ENCODE data around the gene CCDC121. TPM values are rescaled to one million over a fixed set of nuclear protein-coding genes. Genes with fewer than 3 reads are reported as not detected.

CCDC121 gene
- total RNA-seq, 1 donor = 1.1 TPM

DNA sequence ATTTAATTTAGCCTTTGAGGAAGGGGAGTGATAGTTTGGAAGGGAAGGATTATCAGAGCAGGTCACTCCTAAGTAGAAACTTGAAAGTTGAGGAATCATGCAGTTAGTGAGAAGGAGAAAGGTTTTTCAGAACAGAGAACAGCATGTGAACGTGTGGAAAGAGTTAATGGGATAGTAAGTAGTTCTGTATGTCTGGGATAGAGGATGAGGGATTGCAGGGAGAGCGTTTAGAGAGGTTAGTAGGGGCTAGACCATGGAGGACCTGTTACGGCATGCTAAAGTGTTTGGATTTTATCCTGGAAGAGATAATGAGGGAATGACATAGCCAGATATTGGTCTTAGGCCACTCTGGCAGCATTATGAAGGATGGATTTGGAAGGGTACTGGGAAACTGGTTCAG lies 44.2 kb downstream of the CCDC121 start:
- H3K79me2 ChIP-seq (ENCODE audit: insufficient read depth, low read length) = peaks cover 65% of the 10 kb centered on the region
- peaks cover 26% of the 10 kb centered on the region for H4K20me1 ChIP-seq (ENCODE audit: insufficient read depth, low read length)
- H3K4me1 ChIP-seq (ENCODE audit: insufficient read depth, low read length) = peaks cover 32% of the 10 kb centered on the region
- H3K36me3 ChIP-seq (ENCODE audit: insufficient read depth, low read length) = no peaks in the 10 kb centered on the region
- H3K4me2 ChIP-seq (ENCODE audit: insufficient read depth, low read length) = peak overlapping the region; percentile 86
- no peaks in the 10 kb centered on the region for H3K9me3 ChIP-seq (ENCODE audit: low read depth, low read length)
- no peak overlapping the region for H3K27ac ChIP-seq (ENCODE audit: low read depth, low read length)
- DNase-seq (ENCODE audit: insufficient read length, low spot score, missing footprints) = no peak
- no peak overlapping the region for H2AFZ ChIP-seq (ENCODE audit: low read length)
- no peaks in the 10 kb centered on the region for H3K27me3 ChIP-seq (ENCODE audit: insufficient read depth, low read length)
- H3K4me3 ChIP-seq (ENCODE audit: insufficient read depth, low read length) = peak overlapping the region; percentile 80
- TF ChIP-seq, protein P1, sequence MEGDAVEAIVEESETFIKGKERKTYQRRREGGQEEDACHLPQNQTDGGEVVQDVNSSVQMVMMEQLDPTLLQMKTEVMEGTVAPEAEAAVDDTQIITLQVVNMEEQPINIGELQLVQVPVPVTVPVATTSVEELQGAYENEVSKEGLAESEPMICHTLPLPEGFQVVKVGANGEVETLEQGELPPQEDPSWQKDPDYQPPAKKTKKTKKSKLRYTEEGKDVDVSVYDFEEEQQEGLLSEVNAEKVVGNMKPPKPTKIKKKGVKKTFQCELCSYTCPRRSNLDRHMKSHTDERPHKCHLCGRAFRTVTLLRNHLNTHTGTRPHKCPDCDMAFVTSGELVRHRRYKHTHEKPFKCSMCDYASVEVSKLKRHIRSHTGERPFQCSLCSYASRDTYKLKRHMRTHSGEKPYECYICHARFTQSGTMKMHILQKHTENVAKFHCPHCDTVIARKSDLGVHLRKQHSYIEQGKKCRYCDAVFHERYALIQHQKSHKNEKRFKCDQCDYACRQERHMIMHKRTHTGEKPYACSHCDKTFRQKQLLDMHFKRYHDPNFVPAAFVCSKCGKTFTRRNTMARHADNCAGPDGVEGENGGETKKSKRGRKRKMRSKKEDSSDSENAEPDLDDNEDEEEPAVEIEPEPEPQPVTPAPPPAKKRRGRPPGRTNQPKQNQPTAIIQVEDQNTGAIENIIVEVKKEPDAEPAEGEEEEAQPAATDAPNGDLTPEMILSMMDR (IDR thresholded peaks at IDR 0.05; ENCODE audit: extremely low read depth, low read depth, low read length) = no peak

DNA sequence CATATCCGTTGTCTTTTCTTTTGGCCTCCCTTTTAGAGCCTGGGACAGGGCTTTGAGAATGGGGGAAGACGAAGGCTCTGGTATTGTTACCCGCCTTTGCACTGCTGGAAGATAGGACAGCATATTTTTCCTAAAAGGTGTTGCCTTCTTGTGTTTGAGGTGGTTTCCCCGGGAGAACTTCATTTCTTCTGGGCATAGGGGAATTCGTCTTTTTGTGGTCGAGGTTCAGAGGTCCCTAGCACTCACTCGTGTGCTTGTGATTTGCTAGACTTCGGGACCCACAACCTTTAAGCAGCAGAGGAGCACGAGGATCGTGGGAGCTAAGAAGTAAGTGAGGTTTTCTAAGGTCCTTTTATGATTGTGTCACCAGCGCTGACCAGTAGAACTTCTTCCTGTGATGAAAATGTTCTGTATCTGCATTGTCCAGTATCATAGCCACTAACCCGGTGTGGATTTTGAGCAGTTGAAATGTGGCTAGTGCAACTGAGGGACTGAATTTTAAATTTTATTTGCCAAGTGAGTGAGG lies 45.4 kb downstream of the CCDC121 start:
- no peak for DNase-seq (ENCODE audit: insufficient read length, low spot score, missing footprints)
- Histone ChIP-seq H3K4me3 (ENCODE audit: insufficient read depth, low read length) (peak overlapping the region; percentile 80), H3K79me2 (ENCODE audit: insufficient read depth, low read length) (peaks cover 54% of the 10 kb centered on the region), H3K4me2 (ENCODE audit: insufficient read depth, low read length) (peak overlapping the region; percentile 86), H3K9me3 (ENCODE audit: low read depth, low read length) (no peaks in the 10 kb centered on the region), H3K36me3 (ENCODE audit: insufficient read depth, low read length) (no peaks in the 10 kb centered on the region), H4K20me1 (ENCODE audit: insufficient read depth, low read length) (peaks cover 26% of the 10 kb centered on the region), H2AFZ (ENCODE audit: low read length) (peak overlapping the region; percentile 96), H3K27me3 (ENCODE audit: insufficient read depth, low read length) (no peaks in the 10 kb centered on the region), H3K4me1 (ENCODE audit: insufficient read depth, low read length) (peaks cover 29% of the 10 kb centered on the region), H3K27ac (ENCODE audit: low read depth, low read length) (peak overlapping the region; percentile 66)
- TF ChIP-seq, protein P1 (IDR thresholded peaks at IDR 0.05; ENCODE audit: extremely low read depth, low read depth, low read length) = no peak

DNA sequence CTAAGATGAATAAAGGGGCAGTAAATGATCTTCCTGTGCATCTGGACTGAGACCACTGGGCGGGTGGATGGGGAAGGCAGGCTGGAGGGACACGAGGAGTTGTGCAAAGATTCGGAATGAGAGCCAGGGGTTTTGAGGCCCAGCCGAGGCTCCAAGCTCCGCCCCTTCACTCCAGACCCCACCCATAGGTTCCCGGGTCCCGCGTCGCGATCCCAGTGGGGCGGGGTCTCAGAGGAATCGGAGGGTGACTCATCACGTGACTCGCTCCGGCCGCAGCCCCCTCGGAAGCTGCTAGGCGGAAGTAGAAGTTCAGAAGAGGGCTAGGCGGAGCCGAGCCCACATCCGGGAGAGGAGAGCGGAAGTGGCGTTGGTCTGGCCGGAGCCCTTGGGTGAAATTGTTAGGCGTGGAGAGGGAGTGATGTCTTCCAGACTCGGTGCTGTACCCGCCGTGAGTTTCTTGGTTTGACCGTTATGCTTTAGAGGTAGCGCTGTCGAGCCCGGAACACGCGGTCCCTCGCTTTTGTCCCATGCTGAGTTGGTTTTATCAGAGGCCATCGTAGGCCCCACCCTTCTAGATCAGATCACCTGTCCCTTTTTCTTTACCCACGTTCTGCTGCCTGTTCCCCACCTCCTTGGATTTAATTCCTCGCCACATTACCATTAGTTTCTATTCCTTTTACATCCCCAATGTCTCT lies 46.0 kb downstream of the CCDC121 start, which contains the start of gene ZNF512:
Gene ZNF512, plus strand, starts transcription at position 348 of the 695 bp plus-strand sequence. Its CDS starts 71 bp downstream, at position 419.
- H4K20me1 ChIP-seq (ENCODE audit: insufficient read depth, low read length) = peaks cover 23% of the 10 kb centered on the region
- H3K79me2 ChIP-seq (ENCODE audit: insufficient read depth, low read length) = peaks cover 48% of the 10 kb centered on the region

More for the DNA sequence above, 46.0 kb downstream of the CCDC121 start, which contains the start of gene ZNF512:
- no peaks in the 10 kb centered on the region for H3K27me3 ChIP-seq (ENCODE audit: insufficient read depth, low read length)
- H3K9me3 ChIP-seq (ENCODE audit: low read depth, low read length) = no peaks in the 10 kb centered on the region
- peak within 1 kb of the TSS; percentile 80 for H3K4me3 ChIP-seq (ENCODE audit: insufficient read depth, low read length)
- TF ChIP-seq, protein P1 (IDR thresholded peaks at IDR 0.05; ENCODE audit: extremely low read depth, low read depth, low read length) = no peak
- H2AFZ ChIP-seq (ENCODE audit: low read length) = peak within 1 kb of the TSS; percentile 96
- no peaks in the 10 kb centered on the region for H3K36me3 ChIP-seq (ENCODE audit: insufficient read depth, low read length)
- peak within 1 kb of the TSS; percentile 66 for H3K27ac ChIP-seq (ENCODE audit: low read depth, low read length)
- H3K4me2 ChIP-seq (ENCODE audit: insufficient read depth, low read length) = peak within 1 kb of the TSS; percentile 86
- DNase-seq (ENCODE audit: insufficient read length, low spot score, missing footprints) = peak; percentile 93
- peaks cover 23% of the 10 kb centered on the region for H3K4me1 ChIP-seq (ENCODE audit: insufficient read depth, low read length)

Data from osteoblast (primary cell).